ENCODE measurements around the gene STK11IP. TPM values are rescaled to one million over a fixed set of nuclear protein-coding genes. Genes with fewer than 3 reads are reported as not detected.
A peak's percentile ranks its signal among the peaks of the same experiment; 100 is the strongest.

STK11IP gene
- total RNA-seq, 2 donors from 2014 or later: 28.4 to 31.4 TPM

GRCh38 chr2:219592736-219593135 is 4.9 kb upstream of the STK11IP start:
- H3K36me3 Mint-ChIP-seq (ENCODE audit: low read depth): no peaks in the 10 kb centered on the region
- ATAC-seq (replicated peaks): no peak

GRCh38 chr2:219593154-219593553 is 4.5 kb upstream of the STK11IP start:
- H3K27ac Mint-ChIP-seq: no peak overlapping the region
- H3K4me3 Mint-ChIP-seq: no peak overlapping the region

More at GRCh38 chr2:219592736-219593135, 4.9 kb upstream of the STK11IP start:
- Mint-ChIP-seq H3K27me3 (peaks cover 12% of the 10 kb centered on the region), H3K9me3 (no peaks in the 10 kb centered on the region), H3K27ac (no peak overlapping the region), H3K4me3 (no peak overlapping the region), H3K4me1 (no peaks in the 10 kb centered on the region)

GRCh38 chr2:219595256-219595655 is 2.4 kb upstream of the STK11IP start:
- no peaks in the 10 kb centered on the region for H3K36me3 Mint-ChIP-seq (ENCODE audit: low read depth)
- H3K4me3 Mint-ChIP-seq: no peak overlapping the region
- H3K9me3 Mint-ChIP-seq: no peaks in the 10 kb centered on the region
- H3K27me3 Mint-ChIP-seq: peaks cover 12% of the 10 kb centered on the region
- no peak overlapping the region for H3K27ac Mint-ChIP-seq
- peaks cover 9% of the 10 kb centered on the region for H3K4me1 Mint-ChIP-seq
- no peak for ATAC-seq (replicated peaks)

More at GRCh38 chr2:219593154-219593553, 4.5 kb upstream of the STK11IP start:
- Mint-ChIP-seq H3K4me1 (no peaks in the 10 kb centered on the region), H3K36me3 (ENCODE audit: low read depth) (no peaks in the 10 kb centered on the region), H3K27me3 (peaks cover 12% of the 10 kb centered on the region), H3K9me3 (no peaks in the 10 kb centered on the region)
- no peak for ATAC-seq (replicated peaks)

GRCh38 chr2:219596954-219597551 is 604 bp upstream of the STK11IP start:
- H3K27ac Mint-ChIP-seq: peak overlapping the region; percentile 95
- H3K4me1 Mint-ChIP-seq: peaks cover 9% of the 10 kb centered on the region
- H3K27me3 Mint-ChIP-seq: peaks cover 12% of the 10 kb centered on the region
- peaks cover 16% of the 10 kb centered on the region for H3K36me3 Mint-ChIP-seq (ENCODE audit: low read depth)
- ATAC-seq (replicated peaks): peak; percentile 1
- peak overlapping the region; percentile 95 for H3K4me3 Mint-ChIP-seq
- no peaks in the 10 kb centered on the region for H3K9me3 Mint-ChIP-seq

- Mint-ChIP-seq H3K27ac (peak overlapping the region; percentile 95), H3K4me3 (peak overlapping the region; percentile 95), H3K4me1 (peaks cover 9% of the 10 kb centered on the region), H3K9me3 (no peaks in the 10 kb centered on the region), H3K36me3 (ENCODE audit: low read depth) (peaks cover 31% of the 10 kb centered on the region), H3K27me3 (peaks cover 5% of the 10 kb centered on the region)
- ATAC-seq (replicated peaks): no peak
These were observed 836 bp downstream of the STK11IP start for GRCh38 chr2:219598308-219599078.

GRCh38 chr2:219603771-219604170 is 6.1 kb downstream of the STK11IP start:
- H3K36me3 Mint-ChIP-seq (ENCODE audit: low read depth): peaks cover 65% of the 10 kb centered on the region
- H3K4me3 Mint-ChIP-seq: no peak overlapping the region
- no peak overlapping the region for H3K27ac Mint-ChIP-seq
- no peaks in the 10 kb centered on the region for H3K9me3 Mint-ChIP-seq
- H3K4me1 Mint-ChIP-seq: peaks cover 8% of the 10 kb centered on the region
- H3K27me3 Mint-ChIP-seq: no peaks in the 10 kb centered on the region
- ATAC-seq (replicated peaks): no peak

- H3K9me3 Mint-ChIP-seq: no peaks in the 10 kb centered on the region
- H3K4me1 Mint-ChIP-seq: no peaks in the 10 kb centered on the region
- no peaks in the 10 kb centered on the region for H3K27me3 Mint-ChIP-seq
- ATAC-seq (replicated peaks): no peak
- peaks cover 77% of the 10 kb centered on the region for H3K36me3 Mint-ChIP-seq (ENCODE audit: low read depth)
- no peak overlapping the region for H3K27ac Mint-ChIP-seq
- no peak overlapping the region for H3K4me3 Mint-ChIP-seq
These were observed 7.9 kb downstream of the STK11IP start for GRCh38 chr2:219605607-219605954.

GRCh38 chr2:219607931-219608330 is 10.3 kb downstream of the STK11IP start:
- no peaks in the 10 kb centered on the region for H3K9me3 Mint-ChIP-seq
- H3K27me3 Mint-ChIP-seq: no peaks in the 10 kb centered on the region
- peaks cover 14% of the 10 kb centered on the region for H3K4me1 Mint-ChIP-seq
- H3K4me3 Mint-ChIP-seq: no peak overlapping the region
- H3K27ac Mint-ChIP-seq: no peak overlapping the region
- H3K36me3 Mint-ChIP-seq (ENCODE audit: low read depth): peaks cover 68% of the 10 kb centered on the region
- ATAC-seq (replicated peaks): no peak

GRCh38 chr2:219608399-219608964 is 10.8 kb downstream of the STK11IP start:
- Mint-ChIP-seq H3K4me1 (peaks cover 14% of the 10 kb centered on the region), H3K9me3 (no peaks in the 10 kb centered on the region), H3K36me3 (ENCODE audit: low read depth) (peaks cover 62% of the 10 kb centered on the region), H3K27ac (no peak overlapping the region), H3K4me3 (no peak overlapping the region), H3K27me3 (no peaks in the 10 kb centered on the region)
- ATAC-seq (replicated peaks): no peak

- no peaks in the 10 kb centered on the region for H3K9me3 Mint-ChIP-seq
- no peak for ATAC-seq (replicated peaks)
- no peaks in the 10 kb centered on the region for H3K27me3 Mint-ChIP-seq
- H3K36me3 Mint-ChIP-seq (ENCODE audit: low read depth): peaks cover 59% of the 10 kb centered on the region
- no peak overlapping the region for H3K4me3 Mint-ChIP-seq
- H3K4me1 Mint-ChIP-seq: peaks cover 14% of the 10 kb centered on the region
- no peak overlapping the region for H3K27ac Mint-ChIP-seq
These were observed 11.6 kb downstream of the STK11IP start for GRCh38 chr2:219609149-219609750.

- Mint-ChIP-seq H3K4me3 (no peak overlapping the region), H3K27me3 (no peaks in the 10 kb centered on the region), H3K9me3 (no peaks in the 10 kb centered on the region), H3K27ac (peak overlapping the region; percentile 75), H3K4me1 (peaks cover 14% of the 10 kb centered on the region), H3K36me3 (ENCODE audit: low read depth) (peaks cover 56% of the 10 kb centered on the region)
- ATAC-seq (replicated peaks): no peak
These were observed 13.6 kb downstream of the STK11IP start for GRCh38 chr2:219611306-219611705.

GRCh38 chr2:219611866-219612576 is 14.4 kb downstream of the STK11IP start:
- Mint-ChIP-seq H3K27me3 (no peaks in the 10 kb centered on the region), H3K4me3 (no peak overlapping the region), H3K36me3 (ENCODE audit: low read depth) (peaks cover 49% of the 10 kb centered on the region), H3K9me3 (no peaks in the 10 kb centered on the region), H3K27ac (peak overlapping the region; percentile 71), H3K4me1 (peaks cover 14% of the 10 kb centered on the region)
- ATAC-seq (replicated peaks): no peak

GRCh38 chr2:219612577-219613286 is 15.1 kb downstream of the STK11IP start:
- Mint-ChIP-seq H3K4me3 (no peak overlapping the region), H3K4me1 (peaks cover 14% of the 10 kb centered on the region), H3K27ac (peak overlapping the region; percentile 71), H3K9me3 (no peaks in the 10 kb centered on the region), H3K27me3 (no peaks in the 10 kb centered on the region), H3K36me3 (ENCODE audit: low read depth) (peaks cover 45% of the 10 kb centered on the region)
- no peak for ATAC-seq (replicated peaks)

Measured in activated T-helper 17 cell treated with anti-CD3 and anti-CD28 coated beads, Interleukin-2, amount 50 U/mL, for 72 hours (primary cell).